ENCODE data around the gene SDR39U1.
"Not testable (repeated sequence)": the region's sequence is repeated elsewhere in the genome, so short reads cannot be mapped to it uniquely, and the experiment has no call there.

- not testable (repeated sequence) for TF ChIP-seq TAF1 (IDR thresholded peaks at IDR 0.05; ENCODE audit: borderline replicate concordance, low read depth, low read length); POLR2A (IDR thresholded peaks at IDR 0.05; ENCODE audit: low read depth, low read length)
These were observed 8.3 kb upstream of the SDR39U1 start for GRCh38 chr14:24450828-24451227.
